CD4-positive, alpha-beta T cell (primary cell): ENCODE data around the gene MARCHF3. TPM values are rescaled to one million over a fixed set of nuclear protein-coding genes. Genes with fewer than 3 reads are reported as not detected.

ENCODE experiments used
- ATAC-seq: fragments of 200-7000 bp; cut with Tn5 transposase; one replicate; pipeline ENCODE4 v1.10.0; 2022; ENCODE audit warnings: mild to moderate bottlenecking; ENCODE audit not compliant: poor library complexity
- CTCF ChIA-PET: fragments of 350-600 bp; sonication (Branson Sonifier 250); formaldehyde crosslinking; loops from one replicate; lab custom pipeline; 2021; ENCODE audit warnings: antibody characterized with exemption, inconsistent platforms; lab: Charles Lee
- POLR2A ChIA-PET: fragments of 350-600 bp; sonication (Branson Sonifier 250); formaldehyde crosslinking; loops from one replicate; lab custom pipeline; 2021; ENCODE audit warnings: antibody characterized with exemption, inconsistent platforms; lab: Charles Lee
- DNase-seq, 14 experiments: peaks; one replicate each; pipeline ENCODE4 v3.0.0-alpha.2; 2013 to 2020; ENCODE audit warnings: mixed read lengths in 2 of 14
- H3K27ac ChIP-seq, 2 donors: one replicate each; pipeline versions ENCODE4 v1.5.1 to v1.7.0; 2013; ENCODE audit warnings: low read length in 2 of 2, low read depth in 1 of 2, mild to moderate bottlenecking in 1 of 2
- H3K27me3 ChIP-seq, 2 experiments: 1 replicate in 1 of 2; 2 replicates in 1 of 2; pipeline versions ENCODE4 v1.6.1 to v1.7.0; 2013; ENCODE audit warnings: low read length in 2 of 2, control low read depth in 1 of 2, mild to moderate bottlenecking in 1 of 2, moderate library complexity in 1 of 2; ENCODE audit not compliant: insufficient read depth in 2 of 2, control insufficient read depth in 1 of 2
- H3K36me3 ChIP-seq: one replicate; pipeline ENCODE4 v1.6.1; 2013; ENCODE audit warnings: low read length, control low read depth; ENCODE audit not compliant: insufficient read depth
- H3K4me1 ChIP-seq: one replicate; pipeline ENCODE4 v1.6.1; 2013; ENCODE audit warnings: low read length, control low read depth; ENCODE audit not compliant: insufficient read depth
- H3K4me3 ChIP-seq: one replicate; pipeline ENCODE4 v1.5.1; 2013; ENCODE audit warnings: mild to moderate bottlenecking, low read length, moderate library complexity
- H3K9me3 ChIP-seq, 2 experiments: 1 replicate in 1 of 2; 2 replicates in 1 of 2; pipeline versions ENCODE4 v1.6.1 to v1.7.0; 2013; ENCODE audit warnings: low read length in 2 of 2, mild to moderate bottlenecking in 2 of 2, control low read depth in 1 of 2, moderate library complexity in 1 of 2; ENCODE audit not compliant: control insufficient read depth in 1 of 2, insufficient read depth in 1 of 2
- H3K27ac Mint-ChIP-seq: one replicate; pipeline ENCODE4 v1.8.0; 2020; ENCODE audit warnings: mixed read lengths
- H3K27me3 Mint-ChIP-seq: one replicate; pipeline ENCODE4 v1.8.0; 2021; ENCODE audit warnings: mixed read lengths
- H3K36me3 Mint-ChIP-seq: one replicate; pipeline ENCODE4 v1.8.0; 2021; ENCODE audit warnings: low read depth, mixed read lengths
- H3K4me1 Mint-ChIP-seq: one replicate; pipeline ENCODE4 v1.8.0; 2021; ENCODE audit warnings: low read depth, mixed read lengths
- H3K4me3 Mint-ChIP-seq: one replicate; pipeline ENCODE4 v1.8.0; 2020; ENCODE audit warnings: mild to moderate bottlenecking, mixed read lengths
- H3K9me3 Mint-ChIP-seq: one replicate; pipeline ENCODE4 v1.8.0; 2020; ENCODE audit warnings: mixed read lengths
- CTCF ChIP-seq: fragments of 200-600 bp; IDR thresholded peaks from one replicate; pipeline ENCODE4 v1.8.0; 2022; ENCODE audit warnings: antibody characterized with exemption, mild to moderate bottlenecking
- intact Hi-C, 2 experiments: fragments of 100-400 bp; cut with DNase I in 1 of 2; cut with micrococcal nuclease in 1 of 2; formaldehyde crosslinking; loops; one replicate each; pipeline versions ENCODE4 v1.15.1 to v1.9.0; 2023 to 2025; cut with DNase I, micrococcal nuclease
- total RNA-seq, 174 experiments: library from RNA in 2 of 174; stranded (reverse) in 2 of 174; gene quantifications; one replicate each; pipeline ENCODE4 v1.2.3 and lab custom pipeline; 2021 to 2026

The MARCHF3 gene
- total RNA-seq, 2 experiments from 2014 or later: 5.2 to 6.2 TPM

- Mint-ChIP-seq H3K4me1 (no peaks in the 10 kb centered on the region), H3K9me3 (no peaks in the 10 kb centered on the region), H3K27me3 (no peaks in the 10 kb centered on the region), H3K36me3 (no peaks in the 10 kb centered on the region), H3K4me3 (no peak overlapping the region), H3K27ac (no peak overlapping the region)
- Histone ChIP-seq H3K9me3 (no peaks in the 10 kb centered on the region), H3K4me3 (no peak overlapping the region), H3K4me1 (no peaks in the 10 kb centered on the region), H3K27ac (no peak overlapping the region), H3K27me3 (no peaks in the 10 kb centered on the region), H3K36me3 (no peaks in the 10 kb centered on the region)
- ChIA-PET CTCF (no interaction called here), POLR2A (no interaction called here)
- ATAC-seq (no peak), DNase-seq (no peak)
- intact Hi-C loops: no loop called here
- TF ChIP-seq CTCF: no peak
Observed at GRCh38 chr5:126928041-126928440, 102.3 kb downstream of the MARCHF3 start.

GRCh38 chr5:126927429-126927828, 102.9 kb downstream of the MARCHF3 start:
- H3K4me1 Mint-ChIP-seq: no peaks in the 10 kb centered on the region
- CTCF ChIA-PET: no interaction called here
- no peak overlapping the region for H3K27ac ChIP-seq
- no peaks in the 10 kb centered on the region for H3K27me3 Mint-ChIP-seq
- H3K4me1 ChIP-seq: no peaks in the 10 kb centered on the region
- no peak overlapping the region for H3K4me3 ChIP-seq
- H3K4me3 Mint-ChIP-seq: no peak overlapping the region
- no peaks in the 10 kb centered on the region for H3K27me3 ChIP-seq
- no peaks in the 10 kb centered on the region for H3K36me3 Mint-ChIP-seq
- TF ChIP-seq CTCF: no peak
- no peaks in the 10 kb centered on the region for H3K9me3 ChIP-seq
- intact Hi-C loops: no loop called here
- DNase-seq: no peak
- POLR2A ChIA-PET: no interaction called here
- no peaks in the 10 kb centered on the region for H3K36me3 ChIP-seq
- H3K27ac Mint-ChIP-seq: no peak overlapping the region
- no peaks in the 10 kb centered on the region for H3K9me3 Mint-ChIP-seq
- ATAC-seq: no peak

- POLR2A ChIA-PET: no interaction called here
Observed at GRCh38 chr5:126926187-126926586, 104.2 kb downstream of the MARCHF3 start.

More at GRCh38 chr5:126926187-126926586, 104.2 kb downstream of the MARCHF3 start:
- Histone ChIP-seq H3K36me3 (no peaks in the 10 kb centered on the region), H3K9me3 (no peaks in the 10 kb centered on the region), H3K4me1 (no peaks in the 10 kb centered on the region), H3K27me3 (no peaks in the 10 kb centered on the region), H3K4me3 (no peak overlapping the region), H3K27ac (no peak overlapping the region)
- no peak overlapping the region for H3K4me3 Mint-ChIP-seq
- H3K27me3 Mint-ChIP-seq: no peaks in the 10 kb centered on the region
- no peaks in the 10 kb centered on the region for H3K9me3 Mint-ChIP-seq
- no peaks in the 10 kb centered on the region for H3K36me3 Mint-ChIP-seq
- ATAC-seq: no peak
- no peak overlapping the region for H3K27ac Mint-ChIP-seq
- CTCF ChIA-PET: no interaction called here
- TF ChIP-seq CTCF: no peak
- H3K4me1 Mint-ChIP-seq: no peaks in the 10 kb centered on the region
- no peak for DNase-seq
- intact Hi-C loops: no loop called here
